ENCODE results near the gene WBP4.

GRCh38 chr13:41099986-41100385 lies 38.7 kb downstream of the WBP4 start:
- TF ChIP-seq CTCF (IDR thresholded peaks at IDR 0.05; ENCODE audit: low read depth, low read length) (no peak), EZH2phosphoT487 (IDR thresholded peaks at IDR 0.05; ENCODE audit: low read depth) (no peak)
